ENCODE measurements around the gene AGRN.
"Not testable (repeated sequence)": the region's sequence is repeated elsewhere in the genome, so short reads cannot be mapped to it uniquely, and the experiment has no call there.

Gene AGRN

DNA sequence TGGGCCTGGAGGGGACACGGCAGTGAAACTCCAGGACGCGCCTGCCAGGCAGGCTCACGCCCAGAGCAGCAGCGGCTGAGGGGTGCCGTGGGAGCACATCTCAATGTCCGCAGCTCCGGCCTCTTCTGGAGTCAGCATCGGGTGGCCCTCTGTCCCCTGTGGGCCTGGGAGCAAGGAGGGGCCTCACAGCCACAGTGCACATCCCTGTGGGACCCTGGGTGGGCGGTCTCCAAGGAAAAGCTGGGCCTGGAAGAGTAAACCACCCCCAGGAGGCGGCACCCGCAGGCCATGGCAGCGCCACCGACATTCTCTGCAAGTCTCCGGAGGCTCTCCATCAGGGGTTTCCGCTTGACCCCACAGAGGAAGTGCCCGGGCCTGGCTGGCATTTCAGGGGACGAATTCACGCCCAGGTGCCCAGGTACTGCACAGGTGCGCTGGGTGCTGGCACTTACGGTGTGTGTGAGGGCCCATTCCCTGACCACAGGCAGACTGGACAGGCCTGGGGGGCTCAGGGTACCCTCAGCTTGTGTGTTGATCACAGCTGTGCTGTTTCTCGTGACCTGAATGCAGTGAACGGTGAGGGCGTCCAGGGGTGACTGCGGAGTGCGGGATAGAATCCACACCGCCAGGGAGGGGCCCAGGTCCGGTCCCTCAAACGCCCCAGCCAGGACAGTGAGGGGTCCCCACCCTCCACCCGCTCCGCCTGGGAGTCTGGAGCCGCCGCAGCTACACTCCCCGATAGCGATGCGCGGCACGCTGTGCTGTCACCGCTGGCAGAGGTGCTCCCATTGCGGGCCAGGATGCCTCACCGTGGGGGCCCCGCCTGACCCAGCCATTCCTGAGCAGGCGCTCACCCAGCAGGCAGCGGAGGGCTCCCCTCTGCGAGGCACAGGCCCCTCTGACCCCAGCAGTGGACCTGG lies 70.8 kb downstream of the AGRN start:
- no peak for DNase-seq (ENCODE audit: low read depth, low spot score)

- no peak for DNase-seq (ENCODE audit: low read depth, low spot score)
These were observed 71.6 kb downstream of the AGRN start for GRCh38 chr1:1091344-1092148.

DNA sequence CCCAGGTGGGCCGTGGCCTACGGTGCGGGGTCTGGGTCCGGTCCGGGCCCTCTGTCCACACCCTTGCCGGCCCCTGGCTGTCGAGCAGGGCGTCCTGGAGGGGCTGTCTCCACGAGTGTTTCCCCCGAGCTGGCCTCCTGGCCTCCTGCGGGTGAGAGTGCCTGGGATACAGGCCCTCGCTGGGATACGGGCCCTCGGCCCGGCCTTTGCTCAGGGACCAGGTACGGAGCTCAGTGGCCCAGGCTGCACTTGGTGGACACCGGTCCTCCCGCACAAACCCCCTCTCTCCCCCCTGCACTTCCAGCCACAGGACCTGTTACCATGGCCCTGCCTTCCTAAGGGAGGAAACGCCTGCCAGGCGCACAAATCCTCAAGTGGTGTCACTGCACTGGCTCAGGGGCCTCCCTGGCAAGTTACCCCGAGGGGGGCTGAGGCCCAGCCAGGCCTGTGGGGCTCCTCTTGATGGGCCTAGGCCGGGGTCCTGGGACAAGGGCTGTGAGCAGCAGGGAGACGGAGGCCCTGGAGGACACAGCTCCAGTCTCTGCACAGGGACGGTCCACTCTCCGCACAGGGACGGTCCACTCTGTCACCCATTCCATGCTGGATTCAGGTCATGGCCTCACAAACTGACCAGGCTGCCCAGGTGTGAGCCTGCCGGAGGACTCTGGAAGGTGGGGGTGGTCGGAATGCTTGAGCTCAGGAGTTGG lies 72.4 kb downstream of the AGRN start:
- DNase-seq (ENCODE audit: low read depth, low spot score), result no peak

- DNase-seq (ENCODE audit: low read depth, low spot score), result no peak
These were observed 73.1 kb downstream of the AGRN start for GRCh38 chr1:1092894-1093609.

DNA sequence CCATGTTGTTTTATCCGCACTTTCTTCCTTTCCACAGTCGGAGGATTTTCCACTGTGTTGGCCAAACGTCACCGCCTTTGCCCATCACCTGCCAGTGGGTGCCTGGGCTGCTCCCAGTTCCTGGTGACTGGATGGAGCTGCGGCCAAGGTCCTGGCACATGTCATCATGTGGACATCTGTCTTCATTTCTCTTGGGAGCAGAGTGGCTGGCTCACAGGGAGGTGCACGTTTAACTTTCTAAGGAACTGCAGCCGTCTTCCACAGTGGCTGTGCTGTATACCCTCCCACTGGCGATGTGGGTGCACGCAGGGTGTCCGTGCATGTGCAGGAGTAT lies 73.7 kb downstream of the AGRN start:
- DNase-seq (ENCODE audit: low read depth, low spot score), result no peak

- no peak for DNase-seq (ENCODE audit: low read depth, low spot score)
These were observed 75.1 kb downstream of the AGRN start for GRCh38 chr1:1094981-1095380.

DNA sequence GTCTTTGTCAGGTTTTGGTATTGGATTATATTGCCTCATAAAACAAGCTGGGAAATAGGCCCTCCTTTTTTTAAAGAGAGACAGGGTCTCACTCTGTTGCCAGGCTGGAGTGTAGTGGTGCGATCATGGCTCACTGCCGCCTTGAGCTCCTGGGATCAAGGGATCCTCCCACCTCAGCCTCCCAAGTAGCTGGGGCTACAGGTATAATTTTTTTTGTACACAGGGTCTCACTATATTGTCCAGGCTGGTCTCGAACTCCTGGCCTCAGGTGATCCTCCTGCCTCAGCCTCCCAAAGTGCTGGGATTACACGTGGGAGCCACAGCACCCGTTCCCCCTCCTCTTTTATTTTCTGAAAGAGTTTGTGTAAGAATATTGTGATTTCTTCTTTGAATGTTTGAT lies 76.2 kb downstream of the AGRN start:
- DNase-seq (ENCODE audit: low read depth, low spot score), result not testable (repeated sequence)

- no peak for DNase-seq (ENCODE audit: low read depth, low spot score)
These were observed 78.9 kb downstream of the AGRN start for GRCh38 chr1:1098681-1099421.

DNA sequence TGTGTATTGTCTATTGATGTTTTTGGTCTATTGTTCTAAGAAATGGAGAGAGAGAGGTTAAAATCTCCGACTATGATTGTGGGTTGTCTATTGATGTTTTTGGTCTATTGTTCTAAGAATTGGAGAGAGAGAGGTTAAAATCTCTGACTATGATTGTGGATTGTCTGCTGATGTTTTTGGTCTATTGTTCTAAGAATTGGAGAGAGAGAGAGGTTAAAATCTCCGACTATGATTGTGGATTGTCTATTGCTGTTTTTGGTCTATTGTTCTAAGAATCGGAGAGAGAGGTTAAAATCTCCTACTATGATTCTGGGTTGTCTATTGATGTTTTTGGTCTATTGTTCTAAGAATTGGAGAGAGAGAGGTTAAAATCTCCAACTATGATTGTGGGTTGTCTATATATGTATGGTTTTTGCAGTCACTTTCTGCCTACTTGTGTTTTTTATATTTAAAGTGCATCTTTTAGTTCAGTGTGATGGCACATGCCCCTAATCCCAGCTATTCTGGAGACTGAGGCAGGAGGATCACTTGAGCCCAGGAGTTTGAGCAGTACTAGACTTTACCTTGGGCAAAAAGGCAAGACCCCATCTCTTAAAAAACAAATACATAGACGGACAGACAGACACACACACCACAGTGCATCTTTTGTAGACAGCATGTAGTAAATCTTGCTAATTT lies 79.7 kb downstream of the AGRN start:
- DNase-seq (ENCODE audit: low read depth, low spot score), result no peak

- DNase-seq (ENCODE audit: low read depth, low spot score), result no peak
These were observed 80.4 kb downstream of the AGRN start for GRCh38 chr1:1100296-1100695.

DNA sequence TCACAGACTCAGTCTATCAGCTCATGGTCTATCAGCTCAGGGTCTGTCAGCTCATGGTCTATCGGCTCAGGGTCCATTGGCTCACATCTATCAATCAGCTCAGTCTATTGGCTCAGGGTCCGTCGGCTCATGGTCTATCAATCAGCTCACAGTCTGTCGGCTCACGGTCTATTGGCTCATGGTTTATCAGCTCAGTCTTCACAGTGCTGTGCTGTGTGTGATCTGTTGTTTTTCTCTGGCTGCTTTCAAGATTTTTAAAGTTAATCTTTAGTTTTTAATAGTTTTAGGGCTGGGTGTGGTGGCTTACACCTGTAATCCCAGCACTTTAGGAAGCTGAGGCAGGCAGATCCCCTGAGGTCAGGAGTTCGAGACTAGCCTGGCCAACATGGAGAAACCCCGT lies 81.6 kb downstream of the AGRN start:
- no peak for DNase-seq (ENCODE audit: low read depth, low spot score)

- not testable (repeated sequence) for DNase-seq (ENCODE audit: low read depth, low spot score)
These were observed 84.2 kb downstream of the AGRN start for GRCh38 chr1:1104152-1104551.

All from smooth muscle cell of the brain vasculature (primary cell).